ENCODE results near the gene RPL22. TPM values are rescaled to one million over a fixed set of nuclear protein-coding genes. Genes with fewer than 3 reads are reported as not detected.

RPL22 gene
- total RNA-seq, 1 experiment from 2014 or later = 162 TPM

Other genes starting within 250 kb of the RPL22 start
- gene NPHP4, start 207.2 kb downstream of the RPL22 start, total RNA-seq (2014; rRNA removed; shearing (Covaris generic)) = 5.4 and 7.8 TPM in 2 replicates
- 9.2 and 13.7 TPM in 2 replicates for gene KCNAB2, start 153.7 kb downstream of the RPL22 start, total RNA-seq (2014; rRNA removed; shearing (Covaris generic))
- gene CHD5, start 19.3 kb downstream of the RPL22 start, total RNA-seq (2014; rRNA removed; shearing (Covaris generic)) = 0.07 TPM in 1 of 2 replicates, not detected in the other
- 0.91 and 3.9 TPM in 2 replicates for gene RNF207, start 6.5 kb upstream of the RPL22 start, total RNA-seq (2014; rRNA removed; shearing (Covaris generic))
- 99.6 and 153 TPM in 2 replicates for gene ICMT, start 36.4 kb upstream of the RPL22 start, total RNA-seq (2014; rRNA removed; shearing (Covaris generic))
- not detected in 2 replicates for gene HES3, start 44.6 kb upstream of the RPL22 start, total RNA-seq (2014; rRNA removed; shearing (Covaris generic))
- 3.5 and 9.1 TPM in 2 replicates for gene GPR153, start 61.5 kb upstream of the RPL22 start, total RNA-seq (2014; rRNA removed; shearing (Covaris generic))
- 102 and 113 TPM in 2 replicates for gene ACOT7, start 194.2 kb upstream of the RPL22 start, total RNA-seq (2014; rRNA removed; shearing (Covaris generic))
- 0.47 and 1.0 TPM in 2 replicates for gene HES2, start 220.3 kb upstream of the RPL22 start, total RNA-seq (2014; rRNA removed; shearing (Covaris generic))
- gene ESPN, start 225.2 kb upstream of the RPL22 start, total RNA-seq (2014; rRNA removed; shearing (Covaris generic)) = 0.02 TPM in 1 of 2 replicates, not detected in the other

Data from M059J (cell line).